NOMO-1 treated with dmso at 0.1 percent for 144 hours (cell line): Measurements from ENCODE around the gene SUN1.
"Not testable (repeated sequence)": the region's sequence is repeated elsewhere in the genome, so short reads cannot be mapped to it uniquely, and the experiment has no call there.

Experiments used
- DNase-seq: peaks from one replicate; lab custom pipeline; 2025; ENCODE audit not compliant: unreplicated experiment; lab: John Stamatoyannopoulos, UW

Gene SUN1

GRCh38 chr7:803796-804195 lies 28.5 kb upstream of the SUN1 start:
- DNase-seq: not testable (repeated sequence)

- DNase-seq: no peak
Observed at GRCh38 chr7:805261-805660, 27.0 kb upstream of the SUN1 start.

GRCh38 chr7:815284-816216 lies 16.7 kb upstream of the SUN1 start:
- no peak for DNase-seq

- DNase-seq: peak; percentile 96
Observed at GRCh38 chr7:816300-816750, 16.0 kb upstream of the SUN1 start.

GRCh38 chr7:816751-817671 lies 15.3 kb upstream of the SUN1 start:
- no peak for DNase-seq

GRCh38 chr7:818031-818699 lies 14.1 kb upstream of the SUN1 start:
- DNase-seq: no peak

- no peak for DNase-seq
Observed at GRCh38 chr7:820341-820740, 11.9 kb upstream of the SUN1 start.

GRCh38 chr7:821688-822087 lies 10.6 kb upstream of the SUN1 start:
- DNase-seq: no peak

- DNase-seq: no peak
Observed at GRCh38 chr7:822692-823276, 9.5 kb upstream of the SUN1 start.

- no peak for DNase-seq
Observed at GRCh38 chr7:823649-824048, 8.6 kb upstream of the SUN1 start.

GRCh38 chr7:824081-824480 lies 8.2 kb upstream of the SUN1 start:
- no peak for DNase-seq

GRCh38 chr7:824664-825063 lies 7.6 kb upstream of the SUN1 start:
- DNase-seq: no peak

GRCh38 chr7:825386-825785 lies 6.9 kb upstream of the SUN1 start:
- DNase-seq: no peak

- DNase-seq: no peak
Observed at GRCh38 chr7:826230-826917, 5.9 kb upstream of the SUN1 start.

- DNase-seq: no peak
Observed at GRCh38 chr7:828793-829561, 3.3 kb upstream of the SUN1 start.

- DNase-seq: no peak
Observed at GRCh38 chr7:830069-830468, 2.2 kb upstream of the SUN1 start.

- peak; percentile 28 for DNase-seq
Observed at GRCh38 chr7:831596-832166, 595 bp upstream of the SUN1 start.

- DNase-seq: no peak
Observed at GRCh38 chr7:832968-833424, 720 bp downstream of the SUN1 start.
